Parathyroid adenoma (tissue), 2 donors: Measurements from ENCODE around the gene FGGY.
A peak's percentile ranks its signal among the peaks of the same experiment; 100 is the strongest.

Experiments used
- H2AFZ ChIP-seq: fragments of 300-600 bp; sonication (generic); one replicate; pipeline ENCODE4 v1.7.0; 2017; ENCODE audit warnings: antibody characterized with exemption, mild to moderate bottlenecking
- H3K27ac ChIP-seq: fragments of 300-600 bp; sonication (generic); one replicate; pipeline ENCODE4 v1.7.0; 2017
- H3K27me3 ChIP-seq: fragments of 300-600 bp; sonication (generic); one replicate; pipeline ENCODE4 v1.7.0; 2017; ENCODE audit warnings: low read length; ENCODE audit not compliant: control insufficient read depth, insufficient read depth
- H3K36me3 ChIP-seq: fragments of 300-600 bp; sonication (generic); one replicate; pipeline ENCODE4 v1.7.0; 2017; ENCODE audit warnings: low read length; ENCODE audit not compliant: control insufficient read depth, insufficient read depth
- H3K4me1 ChIP-seq: fragments of 300-600 bp; sonication (generic); one replicate; pipeline ENCODE4 v1.7.0; 2017; ENCODE audit warnings: control low read depth
- H3K4me2 ChIP-seq: fragments of 300-600 bp; sonication (generic); one replicate; pipeline ENCODE4 v1.7.0; 2017; ENCODE audit warnings: low read length
- H3K4me3 ChIP-seq: fragments of 300-600 bp; sonication (generic); one replicate; pipeline ENCODE4 v1.7.0; 2017; ENCODE audit warnings: low read depth, low read length
- H3K79me2 ChIP-seq: fragments of 300-600 bp; sonication (generic); one replicate; pipeline ENCODE4 v1.7.0; 2017; ENCODE audit warnings: control low read depth
- H3K9ac ChIP-seq: fragments of 300-600 bp; sonication (generic); one replicate; pipeline ENCODE4 v1.7.0; 2017; ENCODE audit warnings: mild to moderate bottlenecking
- H3K9me3 ChIP-seq: fragments of 300-600 bp; sonication (generic); one replicate; pipeline ENCODE4 v1.7.0; 2017; ENCODE audit warnings: low read length; ENCODE audit not compliant: control insufficient read depth
- TF ChIP-seq, protein P1 (sequence below): fragments of 300-600 bp; sonication (generic); IDR thresholded peaks from one replicate; pipeline ENCODE4 v1.7.0; 2017; ENCODE audit warnings: antibody characterized with exemption, mild to moderate bottlenecking
- donor health status: primary hyperparathyroidism.

Gene FGGY

DNA sequence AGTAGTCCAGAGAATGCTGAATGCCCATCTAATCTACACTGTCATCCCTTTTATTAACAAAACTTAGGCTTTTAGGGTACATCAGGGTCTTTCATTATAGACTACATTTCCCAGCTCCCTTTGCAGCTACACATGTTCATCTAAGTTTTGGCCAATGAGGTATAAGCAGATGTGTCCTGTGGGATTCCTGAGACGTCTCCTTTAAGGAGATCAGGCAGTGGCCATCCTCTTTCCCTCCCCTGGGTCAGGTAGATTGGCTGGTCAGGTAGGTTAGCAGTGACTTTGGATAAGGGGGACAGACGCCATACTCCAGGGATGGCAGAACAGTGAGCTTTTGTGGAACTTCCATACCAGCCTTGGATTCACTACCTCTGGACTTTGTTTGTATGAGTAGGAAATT lies 188.3 kb downstream of the FGGY start:
- Histone ChIP-seq H3K36me3 (no peaks in the 10 kb centered on the region), H2AFZ (no peak overlapping the region)

DNA sequence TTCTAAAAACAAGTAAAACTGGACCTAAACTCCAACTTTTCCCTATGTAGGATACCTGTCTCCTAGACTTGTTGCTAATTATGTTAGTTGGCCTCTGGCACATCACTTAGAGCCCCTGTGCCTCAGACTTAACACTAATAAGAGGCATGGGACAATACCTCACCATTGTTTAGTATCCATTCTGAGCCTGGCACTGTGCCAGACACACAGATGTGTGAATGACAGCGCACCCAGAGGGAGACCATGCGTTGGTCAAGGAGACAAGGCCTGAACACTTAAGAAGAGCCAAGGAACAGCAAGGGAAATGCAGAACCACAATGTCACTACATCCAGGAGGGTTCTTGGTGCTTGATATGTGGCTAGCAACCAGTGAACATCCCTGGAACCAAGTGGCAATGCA lies 189.1 kb downstream of the FGGY start:
- Histone ChIP-seq H3K9ac (no peak overlapping the region), H3K4me3 (no peak overlapping the region), H2AFZ (no peak overlapping the region), H3K4me1 (no peaks in the 10 kb centered on the region), H3K4me2 (no peak overlapping the region), H3K36me3 (no peaks in the 10 kb centered on the region), H3K79me2 (no peaks in the 10 kb centered on the region), H3K27me3 (no peaks in the 10 kb centered on the region), H3K27ac (no peak overlapping the region), H3K9me3 (no peaks in the 10 kb centered on the region)
- TF ChIP-seq, protein P1, sequence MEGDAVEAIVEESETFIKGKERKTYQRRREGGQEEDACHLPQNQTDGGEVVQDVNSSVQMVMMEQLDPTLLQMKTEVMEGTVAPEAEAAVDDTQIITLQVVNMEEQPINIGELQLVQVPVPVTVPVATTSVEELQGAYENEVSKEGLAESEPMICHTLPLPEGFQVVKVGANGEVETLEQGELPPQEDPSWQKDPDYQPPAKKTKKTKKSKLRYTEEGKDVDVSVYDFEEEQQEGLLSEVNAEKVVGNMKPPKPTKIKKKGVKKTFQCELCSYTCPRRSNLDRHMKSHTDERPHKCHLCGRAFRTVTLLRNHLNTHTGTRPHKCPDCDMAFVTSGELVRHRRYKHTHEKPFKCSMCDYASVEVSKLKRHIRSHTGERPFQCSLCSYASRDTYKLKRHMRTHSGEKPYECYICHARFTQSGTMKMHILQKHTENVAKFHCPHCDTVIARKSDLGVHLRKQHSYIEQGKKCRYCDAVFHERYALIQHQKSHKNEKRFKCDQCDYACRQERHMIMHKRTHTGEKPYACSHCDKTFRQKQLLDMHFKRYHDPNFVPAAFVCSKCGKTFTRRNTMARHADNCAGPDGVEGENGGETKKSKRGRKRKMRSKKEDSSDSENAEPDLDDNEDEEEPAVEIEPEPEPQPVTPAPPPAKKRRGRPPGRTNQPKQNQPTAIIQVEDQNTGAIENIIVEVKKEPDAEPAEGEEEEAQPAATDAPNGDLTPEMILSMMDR = no peak

More for the DNA sequence above, 188.3 kb downstream of the FGGY start:
- no peak overlapping the region for H3K27ac ChIP-seq
- H3K4me1 ChIP-seq = no peaks in the 10 kb centered on the region
- H3K4me3 ChIP-seq = no peak overlapping the region
- no peak overlapping the region for H3K4me2 ChIP-seq
- no peaks in the 10 kb centered on the region for H3K79me2 ChIP-seq
- no peaks in the 10 kb centered on the region for H3K9me3 ChIP-seq
- no peak overlapping the region for H3K9ac ChIP-seq
- TF ChIP-seq, protein P1 = no peak
- no peaks in the 10 kb centered on the region for H3K27me3 ChIP-seq

DNA sequence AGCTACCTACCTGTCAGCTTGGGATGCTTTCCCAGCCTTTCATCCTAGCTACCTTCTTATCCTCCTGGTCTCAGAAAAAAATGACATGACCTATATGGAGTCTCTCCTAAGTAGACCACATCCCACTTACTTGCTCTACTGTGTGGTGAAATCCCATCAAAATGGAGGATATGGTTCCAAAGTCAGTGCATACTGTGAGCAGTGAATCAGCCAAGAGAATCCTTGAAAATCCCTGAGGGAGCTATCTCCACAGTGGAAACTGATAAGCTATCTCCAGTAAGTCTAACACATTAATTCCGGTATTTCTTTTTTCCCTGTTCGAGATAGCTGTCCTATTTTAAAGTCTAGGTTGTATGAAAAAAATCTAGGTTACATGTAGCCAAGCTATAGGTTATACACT lies 189.7 kb downstream of the FGGY start:
- no peaks in the 10 kb centered on the region for H3K79me2 ChIP-seq
- H3K9me3 ChIP-seq = no peaks in the 10 kb centered on the region
- TF ChIP-seq, protein P1 = no peak
- H3K4me1 ChIP-seq = no peaks in the 10 kb centered on the region
- H3K27me3 ChIP-seq = no peaks in the 10 kb centered on the region
- H3K4me3 ChIP-seq = no peak overlapping the region
- no peaks in the 10 kb centered on the region for H3K36me3 ChIP-seq
- no peak overlapping the region for H3K9ac ChIP-seq
- H3K27ac ChIP-seq = no peak overlapping the region
- H2AFZ ChIP-seq = no peak overlapping the region
- no peak overlapping the region for H3K4me2 ChIP-seq

DNA sequence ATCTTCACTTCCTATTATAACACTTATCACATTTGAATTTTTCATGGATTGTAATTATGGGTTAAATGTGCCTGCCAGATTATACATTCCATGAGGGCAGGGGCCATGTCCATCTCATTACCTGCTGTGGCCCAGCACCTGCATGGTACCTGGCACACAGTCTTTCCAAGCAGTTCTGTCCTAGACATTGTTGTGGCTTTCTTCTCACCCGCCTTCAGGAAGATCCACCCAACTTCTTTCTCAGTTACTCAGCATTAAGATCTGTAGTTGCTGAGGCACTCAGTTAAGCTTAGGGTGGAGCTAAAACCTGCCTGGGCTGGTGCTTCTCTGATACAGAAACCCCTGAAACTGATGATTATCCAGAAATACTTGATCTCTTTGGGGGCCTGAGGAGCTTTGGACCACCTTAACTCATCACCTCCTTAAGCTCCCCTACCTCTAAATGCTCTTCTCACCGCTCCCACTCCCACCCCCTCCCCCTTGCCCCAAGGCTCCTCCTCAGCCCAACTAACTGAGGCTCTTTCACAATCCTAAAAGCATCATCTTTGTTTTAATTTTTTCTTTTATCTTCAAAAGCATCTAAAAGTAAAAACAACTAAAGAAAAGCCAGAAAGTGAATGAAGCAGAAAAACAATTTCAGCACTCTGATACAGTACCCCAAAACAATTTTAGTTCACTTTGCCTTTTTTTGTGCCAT lies 190.6 kb downstream of the FGGY start:
- TF ChIP-seq, protein P1 = no peak
- H3K27me3 ChIP-seq = no peaks in the 10 kb centered on the region

DNA sequence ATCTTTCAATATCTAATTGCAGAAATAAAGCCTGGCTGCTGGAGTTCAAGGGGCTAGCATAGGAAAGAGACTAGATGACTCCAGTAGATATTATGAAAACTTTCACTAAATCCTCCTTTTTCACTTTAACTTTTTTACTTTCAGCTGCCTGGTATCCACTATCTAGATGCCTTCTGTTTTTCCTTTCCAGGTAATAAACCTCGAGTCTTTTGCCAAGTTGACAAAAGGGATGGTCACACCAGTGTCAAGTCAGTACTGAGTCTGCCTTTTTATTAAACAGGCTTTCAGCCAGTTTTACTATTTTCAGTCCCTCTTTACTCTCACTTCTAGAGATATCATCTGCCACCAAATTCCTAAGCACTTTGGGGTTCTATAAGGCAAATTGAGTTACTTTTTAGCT lies 195.6 kb downstream of the FGGY start:
- Histone ChIP-seq H3K4me1 (no peaks in the 10 kb centered on the region), H3K27me3 (no peaks in the 10 kb centered on the region), H3K27ac (no peak overlapping the region), H3K9me3 (no peaks in the 10 kb centered on the region), H3K36me3 (no peaks in the 10 kb centered on the region), H3K4me2 (no peak overlapping the region), H2AFZ (no peak overlapping the region), H3K4me3 (no peak overlapping the region), H3K79me2 (no peaks in the 10 kb centered on the region), H3K9ac (no peak overlapping the region)
- TF ChIP-seq, protein P1 = no peak

More for the DNA sequence above, 190.6 kb downstream of the FGGY start:
- H3K36me3 ChIP-seq = no peaks in the 10 kb centered on the region
- no peak overlapping the region for H3K27ac ChIP-seq
- no peaks in the 10 kb centered on the region for H3K4me1 ChIP-seq
- H3K4me3 ChIP-seq = no peak overlapping the region
- H3K4me2 ChIP-seq = no peak overlapping the region
- H3K79me2 ChIP-seq = no peaks in the 10 kb centered on the region
- H3K9me3 ChIP-seq = no peaks in the 10 kb centered on the region
- no peak overlapping the region for H3K9ac ChIP-seq
- H2AFZ ChIP-seq = peak overlapping the region; percentile 13
